ENCODE data around the gene CNBD2.

The CNBD2 gene

DNA sequence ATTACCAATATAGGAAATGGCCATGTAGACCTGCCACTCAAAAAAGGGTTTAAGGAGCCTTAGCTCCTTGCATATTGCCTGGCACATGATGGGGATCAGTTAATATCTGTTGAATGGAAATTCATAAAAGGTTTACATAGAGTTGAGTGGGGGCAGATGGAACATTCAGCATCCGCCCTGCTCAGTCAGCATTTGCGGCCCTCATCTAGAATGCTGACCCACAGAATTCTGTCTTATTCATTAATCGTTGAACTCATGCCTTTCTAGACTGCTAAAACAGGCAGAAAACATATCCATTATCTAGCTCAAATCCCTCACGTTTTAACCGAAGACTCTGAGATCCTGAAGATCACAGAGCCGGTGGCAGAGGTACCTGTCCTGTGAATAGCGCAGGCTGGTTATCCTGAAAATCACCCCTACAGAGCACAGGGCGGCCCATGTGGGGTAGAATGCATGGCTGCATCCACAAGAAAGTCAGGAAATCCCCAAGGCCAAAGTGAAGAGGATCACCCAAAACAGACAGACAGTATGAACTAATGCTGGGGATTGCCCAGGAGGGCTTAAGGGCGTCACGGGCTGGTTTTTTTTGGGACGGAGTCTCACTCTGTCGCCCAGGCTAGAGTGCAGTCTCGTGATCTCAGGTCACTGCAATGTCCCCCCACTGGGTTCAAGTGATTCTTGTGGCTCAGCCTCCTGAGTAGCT lies 59.9 kb downstream of the CNBD2 start:
- Mint-ChIP-seq H3K4me1 (no peaks in the 10 kb centered on the region), H3K9me3 (no peaks in the 10 kb centered on the region), H3K36me3 (ENCODE audit: low read depth) (no peaks in the 10 kb centered on the region), H3K4me3 (no peak overlapping the region), H3K27me3 (ENCODE audit: low read depth, poor library complexity) (peaks cover 16% of the 10 kb centered on the region), H3K27ac (no peak overlapping the region)
- no peak for DNase-seq
- TF ChIP-seq, protein P1, sequence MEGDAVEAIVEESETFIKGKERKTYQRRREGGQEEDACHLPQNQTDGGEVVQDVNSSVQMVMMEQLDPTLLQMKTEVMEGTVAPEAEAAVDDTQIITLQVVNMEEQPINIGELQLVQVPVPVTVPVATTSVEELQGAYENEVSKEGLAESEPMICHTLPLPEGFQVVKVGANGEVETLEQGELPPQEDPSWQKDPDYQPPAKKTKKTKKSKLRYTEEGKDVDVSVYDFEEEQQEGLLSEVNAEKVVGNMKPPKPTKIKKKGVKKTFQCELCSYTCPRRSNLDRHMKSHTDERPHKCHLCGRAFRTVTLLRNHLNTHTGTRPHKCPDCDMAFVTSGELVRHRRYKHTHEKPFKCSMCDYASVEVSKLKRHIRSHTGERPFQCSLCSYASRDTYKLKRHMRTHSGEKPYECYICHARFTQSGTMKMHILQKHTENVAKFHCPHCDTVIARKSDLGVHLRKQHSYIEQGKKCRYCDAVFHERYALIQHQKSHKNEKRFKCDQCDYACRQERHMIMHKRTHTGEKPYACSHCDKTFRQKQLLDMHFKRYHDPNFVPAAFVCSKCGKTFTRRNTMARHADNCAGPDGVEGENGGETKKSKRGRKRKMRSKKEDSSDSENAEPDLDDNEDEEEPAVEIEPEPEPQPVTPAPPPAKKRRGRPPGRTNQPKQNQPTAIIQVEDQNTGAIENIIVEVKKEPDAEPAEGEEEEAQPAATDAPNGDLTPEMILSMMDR (IDR thresholded peaks at IDR 0.05): no peak

DNA sequence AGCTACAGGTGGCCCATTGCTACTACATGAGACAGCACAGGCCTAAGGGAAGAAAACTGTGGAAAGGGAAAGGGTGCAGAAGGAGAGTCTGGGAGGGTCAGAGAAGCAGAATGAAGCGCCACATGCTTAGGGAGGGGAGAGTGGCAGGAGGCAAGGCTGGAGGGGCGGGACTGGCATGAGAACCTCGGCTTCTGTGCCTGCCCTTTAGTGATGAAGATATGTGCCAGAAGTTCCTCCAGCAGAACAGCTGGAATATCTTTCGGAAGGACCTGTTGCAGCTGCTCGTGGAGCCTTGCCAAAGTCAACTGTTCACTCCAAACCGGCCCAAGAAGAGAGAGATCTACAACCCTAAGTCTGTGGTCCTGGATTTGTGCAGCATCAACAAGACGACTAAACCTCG lies 61.8 kb downstream of the CNBD2 start:
- H3K36me3 Mint-ChIP-seq (ENCODE audit: low read depth): no peaks in the 10 kb centered on the region
- peaks cover 16% of the 10 kb centered on the region for H3K27me3 Mint-ChIP-seq (ENCODE audit: low read depth, poor library complexity)
- TF ChIP-seq, protein P1 (IDR thresholded peaks at IDR 0.05): no peak
- peaks cover 7% of the 10 kb centered on the region for H3K4me1 Mint-ChIP-seq
- H3K9me3 Mint-ChIP-seq: no peaks in the 10 kb centered on the region
- no peak overlapping the region for H3K4me3 Mint-ChIP-seq
- DNase-seq: no peak
- no peak overlapping the region for H3K27ac Mint-ChIP-seq

DNA sequence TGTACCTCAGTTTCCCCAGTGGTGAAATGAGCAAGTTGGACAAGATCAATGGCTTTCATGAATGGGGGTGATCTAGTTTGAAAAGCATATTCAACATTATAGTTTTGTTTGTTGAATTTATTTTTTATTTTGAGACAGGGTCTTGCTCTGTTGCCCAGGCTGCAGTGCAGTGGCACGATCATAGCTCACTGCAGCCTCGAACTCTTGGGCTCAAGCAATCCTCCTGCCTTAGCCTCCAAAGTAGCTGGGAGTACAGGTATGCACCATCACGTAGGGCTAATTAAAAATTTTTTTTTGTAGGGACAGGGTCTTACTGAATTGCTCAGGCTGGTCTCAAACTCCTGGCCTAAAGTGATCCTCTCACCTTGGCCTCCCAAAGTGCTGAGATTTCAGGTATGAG lies 63.4 kb downstream of the CNBD2 start:
- Mint-ChIP-seq H3K9me3 (no peaks in the 10 kb centered on the region), H3K36me3 (ENCODE audit: low read depth) (no peaks in the 10 kb centered on the region), H3K27ac (no peak overlapping the region), H3K27me3 (ENCODE audit: low read depth, poor library complexity) (peaks cover 10% of the 10 kb centered on the region), H3K4me1 (peaks cover 14% of the 10 kb centered on the region), H3K4me3 (no peak overlapping the region)
- no peak for DNase-seq
- TF ChIP-seq, protein P1 (IDR thresholded peaks at IDR 0.05): no peak

DNA sequence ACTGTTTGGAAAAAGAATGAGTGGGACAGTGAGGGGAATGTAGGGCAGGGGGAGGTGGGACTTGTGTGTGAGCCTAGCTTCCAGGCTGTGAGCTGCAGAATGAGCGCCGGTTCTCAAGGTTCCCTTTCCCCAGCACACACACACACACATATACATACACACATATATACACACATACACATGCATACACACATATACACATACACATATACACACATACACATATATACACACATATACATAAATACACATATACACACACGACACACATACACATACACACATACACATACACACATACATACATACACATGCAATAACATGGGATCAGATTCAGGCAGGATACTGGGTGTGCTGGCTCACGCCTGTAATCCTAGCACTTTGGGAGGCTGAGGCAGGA lies 66.5 kb downstream of the CNBD2 start:
- Mint-ChIP-seq H3K4me1 (peaks cover 16% of the 10 kb centered on the region), H3K36me3 (ENCODE audit: low read depth) (no peaks in the 10 kb centered on the region), H3K4me3 (no peak overlapping the region), H3K9me3 (no peaks in the 10 kb centered on the region), H3K27ac (peak overlapping the region; percentile 47), H3K27me3 (ENCODE audit: low read depth, poor library complexity) (no peaks in the 10 kb centered on the region)
- no peak for DNase-seq
- TF ChIP-seq, protein P1 (IDR thresholded peaks at IDR 0.05): no peak

DNA sequence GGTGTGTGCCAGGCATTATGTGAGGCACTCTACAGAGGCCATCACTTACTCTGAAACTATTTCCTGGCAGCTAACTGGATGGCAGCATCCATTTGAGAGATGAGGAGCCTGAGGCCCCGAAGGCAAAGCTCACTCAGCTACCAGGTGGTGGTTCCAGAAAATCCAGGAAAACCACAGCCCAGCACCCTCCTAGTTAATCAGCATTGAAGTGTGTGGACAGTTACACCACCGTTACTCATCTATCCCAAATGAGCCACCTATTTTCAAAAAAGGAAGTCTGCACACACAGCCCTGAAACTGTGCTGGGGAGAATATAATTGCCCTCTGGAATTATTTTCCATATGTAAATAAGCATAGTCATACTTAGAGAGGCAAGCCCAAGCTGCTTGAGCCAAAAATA lies 67.4 kb downstream of the CNBD2 start:
- Mint-ChIP-seq H3K36me3 (ENCODE audit: low read depth) (no peaks in the 10 kb centered on the region), H3K4me1 (peaks cover 16% of the 10 kb centered on the region), H3K4me3 (no peak overlapping the region), H3K27ac (no peak overlapping the region), H3K27me3 (ENCODE audit: low read depth, poor library complexity) (no peaks in the 10 kb centered on the region), H3K9me3 (no peaks in the 10 kb centered on the region)
- no peak for DNase-seq
- TF ChIP-seq, protein P1 (IDR thresholded peaks at IDR 0.05): no peak

DNA sequence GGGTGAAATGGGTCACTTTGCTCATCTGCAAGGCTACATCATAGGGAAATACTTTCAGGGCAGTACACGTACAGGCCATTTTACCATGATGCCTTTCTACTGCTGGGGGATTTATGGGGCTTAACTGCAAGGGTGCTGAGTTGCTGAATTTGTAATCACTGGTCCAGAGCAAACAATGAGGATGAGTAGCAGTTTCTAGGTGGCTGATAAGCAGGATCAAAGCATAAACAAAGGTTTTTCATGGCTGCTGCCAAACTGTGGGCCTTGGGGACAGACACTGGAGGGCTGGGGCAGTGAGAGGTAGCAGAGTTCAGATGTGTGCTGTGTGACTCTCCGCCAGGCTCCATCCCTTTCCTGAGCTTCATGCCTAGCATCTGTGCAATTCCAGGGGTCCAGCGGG lies 68.3 kb downstream of the CNBD2 start:
- TF ChIP-seq, protein P1 (IDR thresholded peaks at IDR 0.05): no peak
- DNase-seq: no peak
- Mint-ChIP-seq H3K27me3 (ENCODE audit: low read depth, poor library complexity) (no peaks in the 10 kb centered on the region), H3K9me3 (no peaks in the 10 kb centered on the region), H3K36me3 (ENCODE audit: low read depth) (peaks cover 6% of the 10 kb centered on the region), H3K4me3 (no peak overlapping the region), H3K27ac (no peak overlapping the region), H3K4me1 (peaks cover 16% of the 10 kb centered on the region)

Measured in nephron progenitor cell (in vitro differentiated cells).